ENCODE results near the gene LMX1A.

Gene LMX1A

GRCh38 chr1:165172666-165173065, 183.8 kb downstream of the LMX1A start:
- H3K4me1 Mint-ChIP-seq: peaks cover 25% of the 10 kb centered on the region
- no peak for DNase-seq
- H3K27me3 Mint-ChIP-seq (ENCODE audit: low read depth, poor library complexity): peaks cover 20% of the 10 kb centered on the region
- no peaks in the 10 kb centered on the region for H3K36me3 Mint-ChIP-seq (ENCODE audit: low read depth)
- H3K27ac Mint-ChIP-seq: no peak overlapping the region
- no peak for TF ChIP-seq CTCF (IDR thresholded peaks at IDR 0.05)
- H3K9me3 Mint-ChIP-seq: no peaks in the 10 kb centered on the region
- H3K4me3 Mint-ChIP-seq: no peak overlapping the region

- no peaks in the 10 kb centered on the region for H3K9me3 Mint-ChIP-seq
- no peak overlapping the region for H3K27ac Mint-ChIP-seq
- TF ChIP-seq CTCF (IDR thresholded peaks at IDR 0.05): no peak
- no peaks in the 10 kb centered on the region for H3K36me3 Mint-ChIP-seq (ENCODE audit: low read depth)
- DNase-seq: no peak
- peaks cover 25% of the 10 kb centered on the region for H3K4me1 Mint-ChIP-seq
- H3K4me3 Mint-ChIP-seq: no peak overlapping the region
- peaks cover 19% of the 10 kb centered on the region for H3K27me3 Mint-ChIP-seq (ENCODE audit: low read depth, poor library complexity)
Observed at GRCh38 chr1:165169729-165170128, 186.8 kb downstream of the LMX1A start.

- no peak for DNase-seq
- no peak for TF ChIP-seq CTCF (IDR thresholded peaks at IDR 0.05)
- Mint-ChIP-seq H3K27me3 (ENCODE audit: low read depth, poor library complexity) (peaks cover 19% of the 10 kb centered on the region), H3K9me3 (no peaks in the 10 kb centered on the region), H3K27ac (no peak overlapping the region), H3K36me3 (ENCODE audit: low read depth) (no peaks in the 10 kb centered on the region), H3K4me3 (no peak overlapping the region), H3K4me1 (peaks cover 20% of the 10 kb centered on the region)
Observed at GRCh38 chr1:165169028-165169427, 187.5 kb downstream of the LMX1A start.

GRCh38 chr1:165168467-165168866, 188.0 kb downstream of the LMX1A start:
- TF ChIP-seq CTCF (IDR thresholded peaks at IDR 0.05): no peak
- H3K4me3 Mint-ChIP-seq: no peak overlapping the region
- peaks cover 20% of the 10 kb centered on the region for H3K4me1 Mint-ChIP-seq
- H3K36me3 Mint-ChIP-seq (ENCODE audit: low read depth): no peaks in the 10 kb centered on the region
- H3K27ac Mint-ChIP-seq: no peak overlapping the region
- H3K27me3 Mint-ChIP-seq (ENCODE audit: low read depth, poor library complexity): peaks cover 19% of the 10 kb centered on the region
- no peaks in the 10 kb centered on the region for H3K9me3 Mint-ChIP-seq
- no peak for DNase-seq

- H3K4me3 Mint-ChIP-seq: no peak overlapping the region
- DNase-seq: peak; percentile 44
- H3K4me1 Mint-ChIP-seq: peaks cover 30% of the 10 kb centered on the region
- H3K36me3 Mint-ChIP-seq (ENCODE audit: low read depth): no peaks in the 10 kb centered on the region
- peaks cover 2% of the 10 kb centered on the region for H3K9me3 Mint-ChIP-seq
- TF ChIP-seq CTCF (IDR thresholded peaks at IDR 0.05): no peak
- H3K27me3 Mint-ChIP-seq (ENCODE audit: low read depth, poor library complexity): peaks cover 25% of the 10 kb centered on the region
- no peak overlapping the region for H3K27ac Mint-ChIP-seq
Observed at GRCh38 chr1:165162671-165163241, 193.8 kb downstream of the LMX1A start.

- H3K9me3 Mint-ChIP-seq: peaks cover 6% of the 10 kb centered on the region
- H3K27ac Mint-ChIP-seq: no peak overlapping the region
- no peaks in the 10 kb centered on the region for H3K36me3 Mint-ChIP-seq (ENCODE audit: low read depth)
- peaks cover 30% of the 10 kb centered on the region for H3K4me1 Mint-ChIP-seq
- no peak for DNase-seq
- peaks cover 32% of the 10 kb centered on the region for H3K27me3 Mint-ChIP-seq (ENCODE audit: low read depth, poor library complexity)
- no peak overlapping the region for H3K4me3 Mint-ChIP-seq
- no peak for TF ChIP-seq CTCF (IDR thresholded peaks at IDR 0.05)
Observed at GRCh38 chr1:165161130-165161529, 195.4 kb downstream of the LMX1A start.

Data from nephron progenitor cell (in vitro differentiated cells).